Endothelial cell of umbilical vein (primary cell): Measurements from ENCODE around the gene CLSTN1. TPM values are rescaled to one million over a fixed set of nuclear protein-coding genes. Genes with fewer than 3 reads are reported as not detected.

Experiments
- BruUV-seq: library from RNA; stranded (reverse); fragments of 400-500 nt; replicated peaks from 2 replicates; lab custom pipeline; 2021; lab: Mats Ljungman, UMichigan
- CTCF ChIA-PET: fragments of 300-600, 350-600 bp; sonication (Branson Sonifier 250); formaldehyde crosslinking; loops from one replicate; lab custom pipeline; 2021; ENCODE audit warnings: antibody characterized with exemption, inconsistent platforms; lab: Charles Lee
- POLR2A ChIA-PET: fragments of 300-600, 350-600 bp; sonication (Branson Sonifier 250); formaldehyde crosslinking; loops from one replicate; lab custom pipeline; 2021; ENCODE audit warnings: antibody characterized with exemption, inconsistent platforms; lab: Charles Lee
- DNase-seq: peaks from one replicate; pipeline ENCODE4 v3.0.0-alpha.2; 2011; ENCODE audit warnings: low read depth, low spot score
- FAIRE-seq: peaks from 2 replicates; lab custom pipeline; 2011; peaks lifted over from hg19 to GRCh38; lab: Jason Lieb, UNC
- H2AFZ ChIP-seq: 2 replicates; pipeline ENCODE4 v1.6.0; 2012; ENCODE audit warnings: low read depth, low read length, control low read depth, inconsistent platforms
- H3K27ac ChIP-seq: 2 replicates; pipeline ENCODE4 v1.5.1; 2011; ENCODE audit warnings: low read depth, mild to moderate bottlenecking, control low read depth, low read length, moderate library complexity; ENCODE audit not compliant: insufficient read depth
- H3K27me3 ChIP-seq, 2 experiments: 2 replicates each; pipeline versions ENCODE4 v1.6.0 to v1.6.1; 2011; ENCODE audit warnings: low read length in 2 of 2, mixed read lengths in 1 of 2; ENCODE audit not compliant: control insufficient read depth in 2 of 2, insufficient read depth in 2 of 2
- H3K36me3 ChIP-seq, 2 experiments: 2 replicates in 1 of 2; 3 replicates in 1 of 2; pipeline ENCODE4 v1.5.1; 2011; ENCODE audit warnings: low read length in 2 of 2, mild to moderate bottlenecking in 1 of 2, moderate library complexity in 1 of 2; ENCODE audit not compliant: control insufficient read depth in 2 of 2, insufficient read depth in 2 of 2; ENCODE audit errors: extremely low read depth in 1 of 2
- H3K4me1 ChIP-seq: 3 replicates; pipeline ENCODE4 v1.5.1; 2011; ENCODE audit warnings: mild to moderate bottlenecking, low read length; ENCODE audit not compliant: control insufficient read depth, insufficient read depth; ENCODE audit errors: extremely low read depth
- H3K4me2 ChIP-seq: 2 replicates; pipeline ENCODE4 v1.6.1; 2011; ENCODE audit warnings: low read length, control low read depth, mixed read lengths; ENCODE audit not compliant: insufficient read depth
- H3K4me3 ChIP-seq, 3 experiments: fragments of 200-600 bp in 1 of 3; sonication (generic), shearing (Covaris generic) in 1 of 3; replicated peaks in 1 of 3; 2 replicates each; pipeline ENCODE4 v1.5.1; 2011 to 2016; ENCODE audit warnings: control low read depth in 3 of 3, low read length in 3 of 3, mild to moderate bottlenecking in 2 of 3, inconsistent platforms in 1 of 3, low read depth in 1 of 3, moderate library complexity in 1 of 3; ENCODE audit not compliant: insufficient read depth in 1 of 3
- H3K79me2 ChIP-seq: 2 replicates; pipeline ENCODE4 v1.6.0; 2012; ENCODE audit warnings: low read length, inconsistent platforms; ENCODE audit not compliant: control insufficient read depth, insufficient read depth
- H3K9ac ChIP-seq: replicated peaks from 2 replicates; pipeline ENCODE3; 2011; ENCODE audit warnings: low read length, control low read depth; ENCODE audit not compliant: insufficient read depth; ENCODE audit errors: extremely low read depth
- H3K9me1 ChIP-seq: replicated peaks from 3 replicates; pipeline ENCODE4 v1.6.0; 2011; ENCODE audit warnings: mild to moderate bottlenecking, low read length; ENCODE audit not compliant: control insufficient read depth, insufficient read depth; ENCODE audit errors: extremely low read depth
- H3K9me3 ChIP-seq: replicated peaks from 2 replicates; pipeline ENCODE4 v1.5.1; 2012; ENCODE audit warnings: low read length, inconsistent platforms; ENCODE audit not compliant: control insufficient read depth, insufficient read depth
- H4K20me1 ChIP-seq: replicated peaks from 2 replicates; pipeline ENCODE3; 2011; ENCODE audit warnings: mild to moderate bottlenecking, low read length; ENCODE audit not compliant: control insufficient read depth, insufficient read depth; ENCODE audit errors: extremely low read depth
- CTCF ChIP-seq, 2 donors: IDR thresholded peaks; 1 replicate in 1 of 2; 2 replicates in 1 of 2; pipeline ENCODE4 v1.5.1; 2011; ENCODE audit warnings: low read length in 2 of 2, mild to moderate bottlenecking in 2 of 2, moderate library complexity in 2 of 2, control low read depth in 1 of 2, inconsistent platforms in 1 of 2, low read depth in 1 of 2; ENCODE audit not compliant: insufficient read depth in 1 of 2; ENCODE audit errors: extremely low read depth in 1 of 2
- EZH2 ChIP-seq: IDR thresholded peaks from 2 replicates; pipeline ENCODE4 v1.6.1; 2012; ENCODE audit warnings: borderline replicate concordance, low read depth, mild to moderate bottlenecking, moderate library complexity, low read length, inconsistent platforms; ENCODE audit not compliant: severe bottlenecking
- GATA2 ChIP-seq: IDR thresholded peaks from 2 replicates; pipeline ENCODE4 v1.7.0; 2011; ENCODE audit warnings: low read depth, mild to moderate bottlenecking, moderate library complexity, mixed read lengths, low read length; ENCODE audit not compliant: insufficient read length, insufficient read depth
- JUN ChIP-seq: IDR thresholded peaks from 2 replicates; pipeline ENCODE4 v1.6.1; 2011; ENCODE audit warnings: borderline replicate concordance, low read depth; ENCODE audit not compliant: insufficient read length, insufficient read depth
- POLR2A ChIP-seq: IDR thresholded peaks from 2 replicates; pipeline ENCODE4 v1.6.1; 2012; ENCODE audit warnings: low read depth, mild to moderate bottlenecking, control low read depth, low read length
- POLR2AphosphoS5 ChIP-seq: IDR thresholded peaks from 2 replicates; pipeline ENCODE4 v1.6.1; 2012; ENCODE audit warnings: low read depth, mild to moderate bottlenecking, control low read depth, low read length, moderate library complexity; ENCODE audit not compliant: insufficient read depth
- dilution Hi-C: fragments of 300-500 bp; cut with MboI; formaldehyde crosslinking; loops from one replicate; pipeline ENCODE4 v1.15.0; 2019; ENCODE audit warnings: low sequenced_read_pairs; ENCODE audit not compliant: extremely low pct_ligation_motif_present
- intact Hi-C: fragments of 100-400 bp; cut with micrococcal nuclease; formaldehyde crosslinking; loops from one replicate; pipeline ENCODE4 v1.10.0; 2022
- polyA plus RNA-seq, 4 experiments: library from polyadenylated mRNA; depleted of rRNA in 3 of 4; stranded (reverse) in 3 of 4; unstranded in 1 of 4; fragments of >200 nt; gene quantifications; 2 replicates each; pipeline versions ENCODE4 v1.2.1 to v1.2.3, GENCODE V29; 2011 to 2012; ENCODE audit warnings: missing spikeins in 1 of 4
- total RNA-seq: library from RNA; stranded (reverse); gene quantifications from 2 replicates; pipeline ENCODE4 v1.2.3, GENCODE V29; 2021

Gene CLSTN1
- total and polyA plus RNA-seq, 2 donors (not counting 3 experiments of a cell fraction or from before 2014, with no cell fraction given), result 49.1 to 130 TPM

GRCh38 chr1:9845914-9846313, 22.1 kb upstream of the CLSTN1 start:
- Histone ChIP-seq H2AFZ (no peak overlapping the region), H3K27ac (no peak overlapping the region), H3K9me3 (no peaks in the 10 kb centered on the region), H3K9ac (no peak overlapping the region), H3K36me3 (no peaks in the 10 kb centered on the region), H3K27me3 (no peaks in the 10 kb centered on the region), H3K79me2 (no peaks in the 10 kb centered on the region), H3K4me1 (no peaks in the 10 kb centered on the region), H3K9me1 (no peaks in the 10 kb centered on the region), H3K4me3 (no peak overlapping the region), H3K4me2 (no peak overlapping the region), H4K20me1 (no peaks in the 10 kb centered on the region)
- no TSS peak for BruUV-seq
- no peak for TF ChIP-seq JUN
- TF ChIP-seq CTCF (IDR thresholded peaks at IDR 0.05; ENCODE audit: extremely low read depth in 1 of 2, insufficient read depth in 1 of 2, low read depth in 1 of 2, low read length in 2 of 2), result no peak
- TF ChIP-seq EZH2, result no peak
- TF ChIP-seq POLR2A, result no peak
- TF ChIP-seq GATA2, result no peak
- no peak for TF ChIP-seq POLR2AphosphoS5
- ChIA-PET POLR2A (no interaction called here), CTCF (interaction anchor here (1.5 kb wide), 1 partner anchor 61 kb away, joined by 7 read pairs; no protein-coding TSS in a partner anchor)
- intact Hi-C loops, result no loop called here
- DNase-seq (no peak), FAIRE-seq (no peak)
- dilution Hi-C loops, result no loop called here
